SK-N-MC (cell line): ENCODE data around the gene ZNF143.

Experiments
- EZH2 ChIP-seq: fragments of 200-600 bp; sonication (generic); IDR thresholded peaks from one replicate; pipeline ENCODE4 v1.6.1; 2017; ENCODE audit warnings: antibody characterized with exemption
- POLR2AphosphoS5 ChIP-seq: IDR thresholded peaks from 2 replicates; pipeline ENCODE4 v1.6.1; 2012; ENCODE audit warnings: mild to moderate bottlenecking, low read depth, low read length, borderline replicate concordance

DNA sequence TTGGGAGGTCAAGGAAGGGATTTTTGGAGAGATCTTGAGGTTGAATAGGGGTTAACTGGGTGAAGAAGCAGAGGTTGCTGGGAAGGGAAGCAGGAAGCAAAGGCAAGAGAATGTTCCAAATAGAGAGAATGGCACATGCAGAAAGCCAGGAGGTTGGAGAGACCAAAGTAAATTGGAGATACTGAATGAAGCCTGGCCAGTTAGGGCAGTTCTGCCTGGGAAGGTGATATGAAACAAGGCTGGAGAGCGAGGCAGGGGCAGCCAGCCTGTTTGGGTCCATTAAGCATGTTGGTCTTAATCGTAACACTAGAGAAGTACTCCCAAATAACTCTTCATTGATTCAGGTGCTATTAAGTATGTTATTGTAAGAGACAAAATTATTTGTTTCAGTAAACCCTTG lies 48.2 kb downstream of the ZNF143 start:
- no peak for TF ChIP-seq POLR2AphosphoS5
- TF ChIP-seq EZH2, result no peak
